Amygdala (tissue), 56 donors: ENCODE data around the gene GAB4.
"Not testable (repeated sequence)": the region's sequence is repeated elsewhere in the genome, so short reads cannot be mapped to it uniquely, and the experiment has no call there.

Source experiments
- DNase-seq, 56 donors: peaks; one replicate each; lab custom pipeline; 2025; lab: John Stamatoyannopoulos, UW

GAB4 gene, protein sequence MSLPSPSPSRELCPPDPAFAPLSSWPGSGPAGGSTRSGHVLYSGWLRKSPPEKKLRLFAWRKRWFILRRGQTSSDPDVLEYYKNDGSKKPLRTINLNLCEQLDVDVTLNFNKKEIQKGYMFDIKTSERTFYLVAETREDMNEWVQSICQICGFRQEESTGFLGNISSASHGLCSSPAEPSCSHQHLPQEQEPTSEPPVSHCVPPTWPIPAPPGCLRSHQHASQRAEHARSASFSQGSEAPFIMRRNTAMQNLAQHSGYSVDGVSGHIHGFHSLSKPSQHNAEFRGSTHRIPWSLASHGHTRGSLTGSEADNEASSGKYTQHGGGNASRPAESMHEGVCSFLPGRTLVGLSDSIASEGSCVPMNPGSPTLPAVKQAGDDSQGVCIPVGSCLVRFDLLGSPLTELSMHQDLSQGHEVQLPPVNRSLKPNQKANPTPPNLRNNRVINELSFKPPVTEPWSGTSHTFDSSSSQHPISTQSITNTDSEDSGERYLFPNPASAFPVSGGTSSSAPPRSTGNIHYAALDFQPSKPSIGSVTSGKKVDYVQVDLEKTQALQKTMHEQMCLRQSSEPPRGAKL

DNA sequence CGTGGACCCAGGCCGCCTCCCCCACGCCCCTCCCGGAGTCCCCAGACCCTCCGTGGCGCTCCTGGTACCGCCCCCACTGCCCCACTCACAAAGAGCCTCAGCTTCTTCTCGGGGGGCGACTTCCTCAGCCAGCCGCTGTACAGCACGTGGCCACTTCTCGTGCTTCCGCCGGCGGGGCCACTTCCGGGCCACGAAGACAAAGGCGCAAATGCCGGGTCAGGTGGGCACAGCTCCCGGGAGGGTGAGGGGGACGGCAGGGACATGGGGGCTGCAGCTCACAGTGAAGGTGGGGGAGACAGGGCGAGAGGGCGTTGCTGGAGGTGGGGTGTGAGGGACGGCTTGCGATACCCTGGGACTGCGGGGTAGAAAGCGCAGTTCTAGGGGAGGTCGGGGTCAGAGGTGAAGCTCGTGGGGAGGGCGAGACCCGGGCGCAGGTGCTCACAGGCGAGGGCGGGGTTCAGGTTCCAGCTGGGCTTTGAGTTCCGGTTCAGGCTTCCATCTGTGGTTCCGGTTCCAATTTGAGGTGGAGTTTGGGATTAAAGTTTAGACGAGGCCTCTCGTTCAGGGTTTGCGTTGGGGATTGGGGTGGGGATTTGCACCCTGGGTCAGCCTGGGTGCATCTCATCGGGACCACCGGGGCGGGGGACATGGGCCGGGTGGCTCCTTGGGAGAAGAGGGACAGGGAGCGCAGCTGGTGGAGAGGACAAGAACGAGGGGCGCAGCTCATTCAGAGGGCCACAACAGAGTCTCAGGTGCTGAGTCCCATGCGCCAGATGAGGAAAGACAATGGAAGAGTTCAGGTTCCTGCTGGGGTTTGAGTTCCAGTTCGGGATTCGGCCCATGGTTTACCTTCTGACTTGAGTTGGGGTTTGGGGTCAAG, at the start of gene GAB4:
Gene GAB4 (minus strand): TSS at position 371 of the 880 bp plus-strand sequence. CDS start 108 bp downstream, at position 263.
- no peak for DNase-seq

DNA sequence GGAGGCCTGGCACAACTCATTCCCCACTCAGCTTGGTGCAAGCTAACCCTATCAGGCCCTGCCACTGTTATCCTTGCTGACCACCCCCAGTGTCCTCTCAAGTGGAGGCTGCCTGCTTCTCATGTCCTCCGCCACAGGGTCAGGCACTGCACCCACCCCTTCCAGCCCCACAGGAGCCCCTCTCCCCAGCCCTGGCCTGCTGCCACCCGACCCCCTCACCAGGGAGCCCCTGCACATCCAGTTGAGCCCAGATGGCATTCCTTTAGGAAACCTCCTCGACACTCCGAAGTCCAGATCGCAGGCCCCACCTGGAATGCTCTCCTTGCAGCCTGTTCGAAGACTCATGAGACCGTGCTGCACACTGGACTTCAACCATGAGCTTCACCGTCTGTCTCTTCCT, 48.8 kb upstream of the GAB4 start:
- no peak for DNase-seq

DNA sequence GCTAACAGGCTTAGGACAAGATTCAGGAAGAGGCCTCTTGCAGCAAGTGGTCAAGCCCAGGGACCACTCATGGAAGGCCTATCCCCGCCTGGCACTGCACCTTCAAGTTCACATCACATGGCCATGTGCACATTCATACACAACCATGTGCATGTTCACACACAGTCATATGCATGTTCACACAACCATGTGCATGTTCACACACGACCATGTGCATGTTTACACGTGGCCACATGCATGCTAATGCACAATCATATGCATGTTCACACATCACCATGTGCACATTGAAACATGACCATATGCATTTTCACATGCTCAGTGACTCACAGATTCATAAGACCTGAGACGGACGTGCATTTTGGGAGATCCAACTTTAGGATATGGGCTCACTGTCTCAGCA, 48.0 kb upstream of the GAB4 start:
- no peak for DNase-seq

DNA sequence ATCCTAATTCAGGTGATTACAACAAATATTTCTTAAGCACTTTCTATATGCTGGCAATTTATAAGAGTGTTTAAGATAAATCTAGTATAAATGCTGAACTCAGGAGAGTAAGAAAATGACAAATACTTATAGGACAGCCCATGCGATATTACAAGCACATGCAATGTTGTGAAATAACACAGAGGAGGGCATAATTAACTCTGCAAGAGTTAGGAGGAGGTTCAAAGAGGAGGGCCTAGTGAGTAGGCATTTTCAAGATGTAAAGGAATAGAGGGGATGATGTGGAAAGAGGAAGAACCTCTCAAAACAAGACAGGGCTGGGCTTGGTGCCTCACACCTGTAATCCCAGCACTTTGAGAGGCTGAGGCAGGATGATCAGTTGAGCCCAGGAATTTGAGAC, 39.6 kb upstream of the GAB4 start:
- no peak for DNase-seq

DNA sequence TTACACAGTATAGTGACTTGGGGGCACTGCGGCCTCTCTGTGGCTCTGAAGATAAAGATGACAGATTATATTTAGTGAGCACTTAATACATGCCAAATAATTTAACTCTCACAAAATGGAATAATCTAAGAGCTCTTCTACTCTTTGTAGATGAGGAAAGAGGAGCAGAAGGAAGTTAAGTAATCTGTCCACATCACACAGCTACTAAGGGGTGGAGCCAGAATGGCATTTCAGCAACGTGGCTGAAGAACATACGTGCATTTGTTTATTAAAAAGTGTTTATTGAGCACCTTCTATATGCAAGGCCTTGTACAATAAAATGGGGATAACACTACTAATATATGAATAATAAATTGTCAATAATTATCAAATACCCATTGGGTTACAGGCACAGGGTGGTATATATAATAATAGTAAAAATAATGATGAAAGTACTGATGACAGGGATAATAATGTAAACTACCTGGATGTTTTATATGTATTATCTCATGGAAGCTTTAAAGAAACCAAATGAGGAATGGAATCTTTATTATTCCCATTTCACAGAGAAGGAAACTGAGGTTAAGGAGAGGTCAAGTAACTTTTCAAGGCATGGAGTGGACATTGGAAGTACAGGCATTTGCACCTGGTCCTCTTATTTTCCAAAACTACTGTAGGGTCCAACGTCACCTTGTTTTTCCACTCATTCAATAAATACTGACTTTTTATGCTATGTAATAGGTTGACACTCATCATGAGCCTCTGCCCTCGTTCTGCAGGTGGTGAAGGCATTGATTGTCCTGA, 38.7 kb upstream of the GAB4 start:
- no peak for DNase-seq

DNA sequence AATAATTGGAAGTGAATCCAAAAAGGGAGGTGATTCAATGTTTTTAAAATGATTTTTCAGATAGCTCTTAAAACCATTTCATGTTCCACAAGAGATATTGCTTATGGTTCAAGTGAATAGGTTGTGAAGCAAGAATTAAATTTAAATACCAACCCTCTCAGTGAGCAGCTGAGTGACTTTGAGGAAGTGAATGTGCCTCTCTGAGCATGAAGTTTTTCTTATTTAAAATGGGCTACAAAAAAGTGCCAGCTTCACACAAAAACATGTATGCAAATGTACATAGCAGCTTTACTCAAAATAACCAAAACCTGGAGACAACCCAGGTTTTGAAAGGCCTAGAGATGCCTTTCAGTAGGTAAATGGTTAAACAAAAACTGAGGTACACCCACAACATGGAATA, 35.5 kb upstream of the GAB4 start:
- DNase-seq: no peak

DNA sequence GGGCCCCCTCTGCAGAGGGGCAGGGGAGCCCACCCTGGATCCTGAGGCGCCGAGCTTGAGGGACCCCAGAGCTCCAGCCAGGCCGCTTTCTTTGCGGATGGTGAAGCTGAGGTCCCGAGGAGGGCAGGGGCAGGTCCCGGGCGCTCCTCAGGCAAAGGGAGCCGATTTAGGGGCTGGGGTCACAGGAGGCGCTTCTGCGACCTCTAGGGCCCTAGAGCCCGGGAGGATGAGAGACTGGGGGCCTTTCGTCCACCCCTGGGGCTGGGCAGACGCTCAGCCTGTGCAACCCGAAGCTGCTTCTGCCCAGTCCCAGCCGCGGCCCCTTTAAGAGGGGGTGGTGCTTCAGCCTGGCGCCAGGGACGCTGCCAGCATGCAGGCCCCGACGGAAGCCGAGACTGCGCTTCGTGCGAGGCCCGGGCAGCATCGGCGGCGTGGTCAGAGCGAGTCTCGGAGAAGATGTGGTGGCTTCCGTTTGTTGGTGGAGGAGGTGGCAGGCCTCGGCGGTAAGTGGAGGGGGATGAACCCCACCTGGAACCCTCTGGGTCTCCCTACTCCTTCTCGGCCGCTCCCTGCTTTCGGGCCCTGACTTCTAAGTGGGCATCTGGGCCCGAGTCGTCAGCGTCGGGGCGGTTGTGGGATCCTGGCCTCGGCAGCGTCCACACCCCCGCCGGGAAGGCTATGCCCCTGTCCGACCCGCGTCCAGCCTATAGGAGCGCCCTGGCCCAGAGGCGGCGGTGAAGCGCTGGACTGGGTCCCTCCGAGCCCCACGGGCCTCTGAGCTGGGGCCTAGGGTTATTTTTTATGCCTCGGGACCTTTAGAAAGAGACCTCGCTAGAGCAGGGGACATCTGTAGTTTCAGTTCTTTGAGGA, 29.1 kb upstream of the GAB4 start:
- DNase-seq: peak in 10 of 56 donors; percentile 8 to 62 (median 22)

DNA sequence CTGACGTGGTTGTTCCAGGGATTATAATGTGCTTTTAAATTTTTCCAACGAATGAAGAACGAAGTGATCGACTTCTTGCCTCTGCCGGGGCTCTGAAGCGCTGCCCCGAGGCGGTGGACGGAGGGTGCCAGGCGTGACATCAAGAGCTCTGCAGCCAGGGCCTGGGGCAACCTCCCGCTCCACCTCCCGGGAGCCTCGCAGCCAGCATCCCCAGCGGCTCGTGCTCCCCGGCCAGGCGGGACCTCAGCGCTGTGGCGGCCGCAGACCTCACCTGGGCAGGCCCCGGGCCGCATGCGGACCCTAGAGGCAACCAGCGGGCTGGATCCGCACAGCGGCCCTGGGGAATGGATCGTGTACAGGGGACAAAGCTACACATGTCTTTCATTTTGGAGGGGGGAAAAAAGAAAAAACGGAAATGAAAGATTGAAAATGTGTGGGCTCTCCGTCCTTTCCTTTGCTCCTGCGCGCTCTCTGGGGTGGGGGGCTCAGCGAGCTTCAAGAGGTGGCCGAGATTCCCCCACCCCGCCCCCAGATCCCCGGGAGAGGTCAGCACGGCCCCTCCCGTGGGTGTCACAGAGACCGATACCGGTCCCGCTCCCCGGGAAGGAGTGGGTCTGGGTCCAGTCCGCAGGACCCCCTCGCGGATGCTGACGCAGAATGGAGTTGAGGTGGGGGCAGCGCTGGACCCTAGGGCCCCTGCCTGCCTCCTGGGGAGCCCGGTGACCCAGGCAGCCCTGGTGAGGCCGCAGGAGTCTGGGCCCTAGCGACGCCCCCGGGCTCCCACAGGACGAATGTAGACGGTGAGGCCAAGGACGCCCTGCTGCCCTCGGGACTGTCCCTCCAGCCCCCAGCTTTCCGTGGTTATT, 28.2 kb upstream of the GAB4 start:
- peak in 23 of 56 donors; percentile 18 to 64 (median 39) for DNase-seq

DNA sequence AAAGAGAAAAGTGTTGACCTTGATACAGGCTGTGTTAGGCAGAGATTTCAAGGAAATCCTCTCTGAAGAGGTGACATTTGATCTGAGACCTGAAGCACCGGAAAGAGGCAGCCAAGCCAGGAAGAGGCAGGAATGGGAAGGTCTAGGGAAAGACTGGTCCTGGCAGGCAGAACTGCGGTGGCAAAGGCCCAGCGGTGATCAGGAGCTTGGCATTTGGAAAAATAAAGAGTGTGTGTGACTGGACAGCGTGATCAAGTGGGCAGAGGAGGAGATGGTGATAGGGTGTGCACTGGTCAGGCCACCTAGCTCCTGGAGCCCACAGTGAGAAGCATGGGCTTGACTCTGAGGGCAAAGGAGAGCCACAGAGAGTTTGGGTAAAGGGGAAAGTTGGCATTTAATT, 27.2 kb upstream of the GAB4 start:
- peak in 3 of 56 donors; percentile 12 to 31 (median 18) for DNase-seq

DNA sequence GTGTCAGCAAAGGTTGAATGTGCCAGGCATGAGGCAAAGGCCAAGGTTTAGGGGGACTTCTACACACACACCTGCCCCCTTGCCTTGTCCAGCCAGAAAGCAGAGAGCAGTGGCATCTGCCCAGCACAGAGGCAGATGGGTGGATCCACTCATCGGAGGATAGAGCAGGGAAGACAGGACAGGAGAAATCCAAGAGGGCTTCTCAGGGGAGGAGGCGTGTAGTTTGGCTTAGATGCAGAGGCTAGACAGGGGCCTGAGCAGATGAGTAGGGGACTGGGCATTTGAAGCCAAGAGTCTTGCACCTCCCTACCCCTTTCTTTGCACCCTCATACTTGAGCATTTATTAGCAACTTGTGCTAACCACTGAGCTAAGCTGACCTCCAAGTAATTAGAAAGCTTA, 26.5 kb upstream of the GAB4 start:
- DNase-seq: not testable (repeated sequence)

DNA sequence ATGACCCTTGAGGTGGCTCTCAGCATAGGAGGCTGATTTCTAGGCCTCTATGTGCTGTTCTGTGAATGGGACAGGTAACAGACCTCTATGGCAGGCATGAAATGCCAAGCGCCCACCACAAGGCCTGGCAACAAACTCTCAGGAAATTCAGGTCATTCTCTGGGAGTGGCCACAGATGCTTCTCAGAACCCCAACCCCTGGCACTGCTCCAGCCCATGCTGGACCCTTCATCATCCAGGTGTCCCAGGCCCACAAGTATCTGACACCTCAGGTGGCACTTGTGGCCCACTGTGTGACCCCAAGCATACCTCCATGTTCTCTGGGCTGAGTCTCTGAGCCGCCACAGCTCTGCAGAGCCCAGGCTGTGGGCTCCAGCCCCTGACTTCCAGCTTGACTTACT, 24.3 kb upstream of the GAB4 start:
- DNase-seq: peak in 3 of 56 donors; percentile 13 to 25 (median 20)

DNA sequence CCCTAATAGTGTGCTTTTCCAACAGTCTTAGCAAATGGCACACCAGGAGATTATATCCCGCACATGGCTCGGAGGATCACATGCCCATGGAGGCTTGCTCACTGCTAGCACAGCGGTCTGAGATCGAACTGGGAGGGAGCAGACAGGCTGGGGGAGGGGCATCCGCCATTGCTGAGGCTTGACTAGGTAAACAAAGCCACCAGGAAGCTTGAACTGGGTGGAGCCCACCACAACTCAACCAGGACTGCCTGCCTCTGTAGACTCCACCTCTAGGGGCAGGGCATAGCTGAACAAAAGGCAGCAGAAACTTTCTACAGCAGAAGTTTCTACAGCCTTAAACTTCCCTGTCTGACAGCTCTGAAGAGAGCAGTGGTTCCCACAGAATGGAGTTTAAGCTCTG, 16.4 kb upstream of the GAB4 start:
- not testable (repeated sequence) for DNase-seq

DNA sequence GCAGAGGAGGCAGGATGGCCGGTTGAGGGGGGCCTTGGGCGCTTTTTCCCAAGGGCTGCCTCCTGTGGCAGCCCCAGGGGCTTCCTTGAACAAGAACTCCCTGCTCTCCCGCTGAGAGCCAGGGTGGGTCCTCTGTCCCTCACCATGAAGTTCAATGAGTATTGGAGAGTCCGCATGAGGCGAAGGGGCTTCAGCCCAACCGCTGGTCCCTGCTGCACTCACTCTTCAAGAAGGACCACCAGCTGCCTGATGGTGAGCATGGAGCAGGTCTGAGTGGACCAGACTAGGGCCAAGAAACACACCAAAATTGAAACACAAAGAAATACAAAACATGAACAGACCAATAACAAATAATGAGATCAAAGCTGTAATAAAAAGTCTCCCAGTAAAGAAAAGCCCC, 7.5 kb upstream of the GAB4 start:
- not testable (repeated sequence) for DNase-seq

DNA sequence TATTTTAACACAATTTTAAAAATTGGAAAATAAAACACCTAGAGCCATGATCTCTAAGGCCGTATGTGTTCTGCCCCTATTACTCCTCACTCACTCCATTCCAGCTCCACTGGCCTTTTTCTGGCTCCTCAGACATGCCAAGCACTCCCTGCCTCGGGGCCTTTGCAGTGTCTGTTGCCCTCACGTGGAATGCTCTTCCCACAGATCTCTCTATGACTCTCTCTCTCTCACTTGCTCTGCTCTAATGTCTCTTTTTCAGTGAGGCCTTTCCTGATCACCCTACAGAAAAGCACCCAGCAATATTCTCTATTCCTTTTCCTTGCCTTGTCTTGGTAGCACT, 6.0 kb upstream of the GAB4 start:
- peak in 1 of 56 donors; percentile 10 for DNase-seq

DNA sequence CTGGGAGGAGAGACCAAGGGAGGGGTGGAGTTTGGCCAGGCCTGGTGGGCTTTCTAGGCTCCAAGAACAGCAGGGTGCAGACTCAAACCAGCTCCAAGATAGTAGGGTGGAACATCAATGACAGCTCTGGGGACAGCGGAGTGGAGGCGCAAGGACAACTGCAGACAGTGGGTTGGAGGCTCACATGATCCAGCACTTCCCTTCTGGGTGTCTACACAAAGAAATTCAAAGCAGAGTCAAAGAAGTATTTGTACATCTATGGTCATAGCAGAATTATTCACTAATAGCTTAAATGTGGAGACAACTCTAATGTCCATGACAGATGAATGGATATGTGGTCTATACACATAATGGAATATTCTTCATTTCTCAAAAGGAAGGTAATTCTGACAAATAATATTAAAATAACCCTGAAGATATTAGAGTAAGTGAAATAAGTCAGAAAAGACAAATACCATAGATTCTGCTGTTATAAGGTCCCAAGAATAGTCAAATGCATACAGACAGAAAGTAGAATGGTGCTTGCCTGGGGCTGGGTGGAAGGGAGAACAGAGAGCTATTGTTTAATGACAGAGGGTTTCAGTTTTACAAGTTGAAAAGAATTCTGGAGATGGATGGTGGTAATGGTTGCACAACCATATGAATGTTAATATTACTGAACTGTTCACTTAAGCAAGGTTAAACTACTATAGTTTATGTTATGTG, 5.5 kb upstream of the GAB4 start:
- peak in 5 of 56 donors; percentile 4 to 13 (median 13) for DNase-seq

DNA sequence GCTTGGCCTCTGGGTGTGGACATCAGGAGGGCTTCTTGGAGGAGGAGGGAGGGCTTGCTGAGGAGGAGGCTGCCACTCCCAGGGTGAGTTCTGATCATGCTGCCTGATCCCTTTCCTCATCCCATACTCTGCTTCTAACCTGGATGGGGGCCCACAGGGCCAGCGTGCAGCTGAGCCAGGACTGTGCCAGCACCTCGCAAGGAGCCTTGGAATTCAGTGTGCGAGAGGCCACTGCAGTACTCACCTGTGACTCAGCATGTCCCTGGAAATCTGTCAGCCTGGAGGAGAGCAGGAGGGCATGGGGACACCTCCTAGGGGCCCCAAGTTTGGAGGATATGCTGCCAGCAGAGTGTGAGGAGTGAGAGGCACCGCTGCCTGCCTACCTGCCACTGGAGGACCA, 4.2 kb upstream of the GAB4 start:
- DNase-seq: no peak

DNA sequence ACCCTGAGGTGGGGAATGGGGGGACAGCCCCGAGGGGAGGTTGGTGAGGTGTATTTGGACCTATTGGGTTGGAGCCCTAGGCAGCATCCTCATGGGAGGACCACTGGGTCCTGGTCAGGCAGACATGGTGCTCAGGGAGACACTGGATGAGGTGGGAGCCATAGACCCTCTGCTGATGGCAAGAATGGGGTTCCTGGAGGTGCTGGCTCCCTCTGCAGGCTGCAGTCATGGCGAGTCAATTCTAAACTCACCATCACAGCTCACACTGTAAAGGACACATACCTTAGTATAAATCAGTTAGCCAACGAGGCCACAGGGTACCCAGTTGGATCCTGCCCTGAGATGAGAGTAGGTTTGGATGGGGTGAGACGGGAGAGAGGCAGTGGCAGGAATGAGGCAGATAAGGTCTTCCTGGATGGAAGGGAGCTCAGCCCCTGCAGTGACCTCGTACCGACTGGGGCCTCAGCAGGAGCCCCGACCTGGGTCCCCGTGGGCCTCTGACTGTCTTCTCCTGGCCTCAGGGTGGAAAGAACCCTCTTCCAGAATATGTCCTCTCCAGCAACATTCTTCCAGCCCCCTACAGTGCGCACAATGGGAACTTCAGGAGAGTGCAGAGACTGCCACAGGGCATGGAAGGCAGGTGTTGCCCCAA, 1.7 kb upstream of the GAB4 start:
- DNase-seq: no peak
